HCEC 1CT (cell line): ENCODE results near the gene IGLL1.
A peak's percentile ranks its signal among the peaks of the same experiment; 100 is the strongest.
"Not testable (repeated sequence)": the region's sequence is repeated elsewhere in the genome, so short reads cannot be mapped to it uniquely, and the experiment has no call there.

ENCODE experiments used
- DNase-seq: peaks from one replicate; pipeline ENCODE4 v3.0.0-alpha.2; 2017

Gene IGLL1

GRCh38 chr22:23539839-23540198, 40.3 kb downstream of the IGLL1 start:
- not testable (repeated sequence) for DNase-seq

DNA sequence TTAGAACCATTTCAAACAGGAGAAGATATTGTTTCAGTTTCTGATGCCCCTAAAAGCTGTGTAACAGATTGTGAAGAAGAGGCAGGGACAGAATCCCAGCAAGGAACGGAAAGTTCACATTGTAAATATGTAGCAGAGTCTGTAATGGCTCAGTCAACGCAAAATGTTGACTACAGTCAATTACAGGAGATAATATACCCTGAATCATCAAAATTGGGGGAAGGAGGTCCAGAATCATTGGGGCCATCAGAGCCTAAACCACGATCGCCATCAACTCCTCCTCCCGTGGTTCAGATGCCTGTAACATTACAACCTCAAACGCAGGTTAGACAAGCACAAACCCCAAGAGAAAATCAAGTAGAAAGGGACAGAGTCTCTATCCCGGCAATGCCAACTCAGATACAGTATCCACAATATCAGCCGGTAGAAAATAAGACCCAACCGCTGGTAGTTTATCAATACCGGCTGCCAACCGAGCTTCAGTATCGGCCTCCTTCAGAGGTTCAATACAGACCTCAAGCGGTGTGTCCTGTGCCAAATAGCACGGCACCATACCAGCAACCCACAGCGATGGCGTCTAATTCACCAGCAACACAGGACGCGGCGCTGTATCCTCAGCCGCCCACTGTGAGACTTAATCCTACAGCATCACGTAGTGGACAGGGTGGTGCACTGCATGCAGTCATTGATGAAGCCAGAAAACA, 40.8 kb downstream of the IGLL1 start:
- DNase-seq: peak; percentile 56

- not testable (repeated sequence) for DNase-seq
Observed at GRCh38 chr22:23538696-23539030, 41.4 kb downstream of the IGLL1 start.

- not testable (repeated sequence) for DNase-seq
Observed at GRCh38 chr22:23537830-23538695, 42.0 kb downstream of the IGLL1 start.

DNA sequence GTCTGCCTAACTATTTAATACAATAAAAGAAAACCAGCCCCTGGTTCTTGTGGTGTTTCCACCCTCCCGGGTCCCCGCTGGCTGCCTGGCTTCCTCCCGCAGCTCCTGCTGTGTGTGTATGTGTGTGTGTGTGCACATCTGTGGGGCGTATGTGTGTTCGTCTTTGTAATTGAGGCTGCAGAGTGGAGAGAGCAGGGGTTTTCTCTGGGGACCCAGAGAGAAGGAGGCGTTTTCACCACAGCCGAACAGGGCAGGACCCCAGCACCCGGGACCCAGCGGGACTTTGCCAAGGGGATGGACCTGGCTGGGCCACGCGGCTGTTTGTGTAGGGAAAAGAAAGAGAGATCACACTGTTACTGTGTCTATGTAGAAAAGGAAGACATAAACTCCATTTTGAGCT, 42.7 kb downstream of the IGLL1 start:
- no peak for DNase-seq

DNA sequence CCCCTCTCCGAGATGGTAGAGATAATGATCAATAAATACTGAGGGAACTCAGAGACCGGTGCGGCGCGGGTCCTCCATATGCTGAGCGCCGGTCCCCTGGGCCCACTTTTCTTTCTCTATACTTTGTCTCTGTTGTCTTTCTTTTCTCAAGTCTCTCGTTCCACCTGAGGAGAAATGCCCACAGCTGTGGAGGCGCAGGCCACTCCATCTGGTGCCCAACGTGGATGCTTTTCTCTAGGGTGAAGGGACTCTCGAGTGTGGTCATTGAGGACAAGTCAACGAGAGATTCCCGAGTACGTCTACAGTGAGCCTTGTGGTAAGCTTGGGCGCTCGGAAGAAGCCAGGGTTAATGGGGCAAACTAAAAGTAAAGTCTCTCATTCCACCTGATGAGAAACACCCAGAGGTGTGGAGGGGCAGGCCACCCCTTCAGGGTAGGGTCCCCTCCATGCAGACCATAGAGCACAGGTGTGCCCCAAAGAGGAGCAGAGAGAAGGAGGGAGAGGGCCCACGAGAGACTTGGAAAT, 43.2 kb downstream of the IGLL1 start:
- no peak for DNase-seq

DNA sequence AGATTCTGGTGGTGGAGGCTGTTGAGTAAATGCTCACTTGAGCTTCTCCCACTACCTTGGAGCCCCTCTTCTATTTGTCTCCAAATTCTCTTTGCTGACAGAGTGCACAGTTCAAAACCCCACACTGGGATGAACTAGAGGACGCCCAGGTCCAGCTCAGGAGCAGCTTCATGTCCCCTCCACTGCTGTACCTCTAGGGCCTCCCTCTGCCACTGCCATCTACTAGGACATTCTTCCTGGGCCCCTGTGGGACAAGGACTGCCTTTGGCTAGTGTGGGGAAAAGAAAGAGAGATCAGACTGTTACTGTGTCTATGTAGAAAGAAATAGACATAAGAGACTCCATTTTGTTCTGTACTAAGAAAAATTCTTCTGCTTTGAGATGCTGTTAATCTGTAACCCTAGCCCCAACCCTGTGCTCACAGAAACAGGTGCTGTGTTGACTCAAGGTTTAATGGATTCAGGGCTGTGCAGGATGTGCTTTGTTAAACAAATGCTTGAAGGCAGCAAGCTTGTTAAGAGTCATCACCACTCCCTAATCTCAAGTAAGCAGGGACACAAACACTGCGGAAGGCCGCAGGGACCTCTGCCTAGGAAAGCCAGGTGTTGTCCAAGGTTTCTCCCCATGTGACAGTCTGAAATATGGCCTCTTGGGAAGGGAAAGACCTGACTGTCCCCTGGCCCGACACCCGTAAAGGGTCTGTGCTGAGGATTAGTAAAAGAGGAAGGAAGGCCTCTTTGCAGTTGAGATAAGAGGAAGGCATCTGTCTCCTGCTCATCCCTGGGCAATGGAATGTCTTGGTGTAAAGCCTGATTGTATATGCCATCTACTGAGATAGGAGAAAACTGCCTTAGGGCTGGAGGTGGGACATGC, 44.1 kb downstream of the IGLL1 start:
- DNase-seq: not testable (repeated sequence)

DNA sequence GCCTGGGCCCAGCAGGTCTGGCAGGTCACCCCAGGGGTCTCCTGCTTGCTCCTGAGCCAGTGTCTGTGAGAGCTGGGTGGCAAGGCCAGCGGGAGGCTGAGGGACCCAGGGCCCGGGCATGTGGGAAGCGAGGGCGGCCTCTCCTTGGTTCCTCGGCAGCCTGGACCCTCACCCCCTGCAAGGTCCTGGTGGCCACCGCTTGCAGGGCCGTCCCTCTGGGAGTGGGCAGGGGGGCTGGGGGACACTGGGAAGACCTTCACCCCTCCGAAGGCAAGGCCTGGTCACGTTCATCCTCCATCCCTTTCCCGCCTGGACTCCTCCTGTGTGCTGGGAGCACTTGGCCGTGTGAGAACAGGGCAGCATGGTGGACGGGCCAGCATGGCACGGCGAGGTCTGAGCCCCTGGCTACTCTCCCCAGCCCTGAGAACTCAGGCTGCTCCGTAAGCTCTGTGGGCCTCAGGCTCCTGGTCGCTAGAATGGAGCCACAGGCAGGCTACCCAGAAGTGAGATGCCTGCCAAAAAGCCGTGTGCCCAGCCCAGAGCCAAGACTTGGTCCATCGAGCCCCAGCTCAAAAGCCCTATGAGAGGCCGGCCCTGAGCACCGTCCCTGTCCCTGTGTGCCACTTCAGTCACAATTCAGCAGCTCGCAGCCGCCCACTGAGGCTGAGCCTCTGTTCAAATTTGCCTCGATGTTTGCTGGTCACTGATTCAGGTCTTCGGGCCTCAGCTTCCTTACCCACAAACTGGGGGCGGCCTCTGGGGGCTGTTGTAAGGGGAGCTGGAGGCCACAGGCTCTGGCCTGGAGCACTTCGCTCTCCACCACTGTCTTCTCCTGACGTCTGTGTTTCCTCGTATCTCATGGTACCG, 45.0 kb downstream of the IGLL1 start:
- no peak for DNase-seq

- DNase-seq: no peak
Observed at GRCh38 chr22:23534201-23534850, 45.8 kb downstream of the IGLL1 start.

DNA sequence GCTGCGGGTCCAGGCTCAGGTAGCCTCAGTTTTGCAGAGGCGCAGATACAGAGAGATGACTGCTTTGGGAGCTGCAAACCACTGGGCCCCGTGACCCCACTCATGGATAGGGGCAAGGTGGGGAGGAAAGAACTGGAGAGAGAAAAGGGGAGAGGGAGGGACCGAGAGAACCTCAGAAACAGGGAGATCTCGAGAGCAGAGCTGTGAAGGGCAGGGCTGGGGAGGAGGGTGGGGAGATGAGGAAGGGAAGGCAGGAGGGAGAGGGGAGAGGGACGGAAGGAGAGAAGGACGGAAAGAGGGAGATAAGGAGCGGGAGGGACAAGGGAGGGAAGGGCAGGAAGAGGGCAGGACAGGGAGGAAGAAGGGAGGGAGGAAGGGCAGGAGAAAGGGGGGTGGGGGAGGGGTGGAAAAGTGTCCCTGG, 46.3 kb downstream of the IGLL1 start:
- DNase-seq: no peak

DNA sequence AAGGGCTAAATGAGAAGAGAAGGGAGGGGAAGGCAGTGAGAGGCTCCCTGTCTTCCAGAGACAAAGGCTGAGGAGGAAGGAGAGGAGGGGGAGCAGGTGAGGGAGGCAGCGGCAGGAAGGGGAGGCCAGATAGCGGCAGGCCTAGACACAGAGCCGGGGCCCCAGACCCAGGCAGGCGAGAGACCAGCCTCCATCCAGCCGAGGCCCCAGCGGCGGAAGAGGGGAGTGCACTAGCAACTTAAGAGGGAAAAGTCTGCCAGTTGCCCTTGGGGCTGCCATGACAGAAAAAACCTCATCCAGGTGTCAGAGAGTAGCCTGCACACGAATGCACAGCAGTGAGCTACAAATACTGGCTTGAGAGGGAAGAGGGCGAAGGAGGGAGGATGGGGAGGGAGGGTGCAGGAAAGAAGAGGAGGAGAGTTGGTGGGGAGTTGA, 46.7 kb downstream of the IGLL1 start:
- DNase-seq: no peak

GRCh38 chr22:23532731-23533130, 47.4 kb downstream of the IGLL1 start:
- DNase-seq: no peak

DNA sequence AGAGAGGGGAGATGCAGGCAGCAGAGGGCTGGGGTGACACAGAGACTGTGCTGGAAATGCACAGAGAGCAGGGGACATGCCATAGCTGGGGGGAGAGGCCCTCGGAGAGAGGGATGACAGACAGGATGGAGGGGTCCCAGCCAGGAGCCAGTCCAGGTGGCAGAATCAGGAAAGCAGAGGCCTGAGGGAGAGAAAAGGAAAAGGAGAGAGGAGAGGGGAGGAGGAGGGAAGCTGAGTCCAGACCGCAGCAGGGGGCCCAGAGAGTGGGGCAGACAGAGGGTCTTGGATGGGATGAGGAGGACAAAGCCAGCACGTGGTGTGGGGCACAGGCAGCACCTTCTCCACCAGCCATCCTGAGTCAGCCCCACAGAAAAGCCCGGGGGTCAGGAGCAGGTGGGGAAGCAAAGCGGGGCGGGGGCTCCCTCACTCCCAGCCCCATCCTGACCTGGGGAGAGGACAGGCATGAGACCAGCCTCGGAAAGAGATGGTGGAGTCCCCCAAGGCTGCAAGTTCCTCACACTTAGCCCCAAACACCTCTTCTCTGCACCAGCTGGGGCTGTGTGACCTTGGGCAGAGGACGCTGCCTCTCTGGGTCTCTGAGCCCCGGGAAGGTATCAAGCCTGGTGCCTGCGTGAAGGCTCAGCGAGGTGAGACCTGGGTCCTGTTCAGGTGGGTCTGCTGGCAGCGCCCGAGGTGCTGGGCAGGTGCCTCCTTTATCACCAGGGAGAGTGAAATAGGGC, 48.0 kb downstream of the IGLL1 start:
- no peak for DNase-seq

GRCh38 chr22:23531283-23531956, 48.7 kb downstream of the IGLL1 start:
- DNase-seq: no peak

GRCh38 chr22:23530766-23531282, 49.3 kb downstream of the IGLL1 start:
- DNase-seq: no peak

GRCh38 chr22:23530106-23530505, 50.0 kb downstream of the IGLL1 start:
- no peak for DNase-seq

DNA sequence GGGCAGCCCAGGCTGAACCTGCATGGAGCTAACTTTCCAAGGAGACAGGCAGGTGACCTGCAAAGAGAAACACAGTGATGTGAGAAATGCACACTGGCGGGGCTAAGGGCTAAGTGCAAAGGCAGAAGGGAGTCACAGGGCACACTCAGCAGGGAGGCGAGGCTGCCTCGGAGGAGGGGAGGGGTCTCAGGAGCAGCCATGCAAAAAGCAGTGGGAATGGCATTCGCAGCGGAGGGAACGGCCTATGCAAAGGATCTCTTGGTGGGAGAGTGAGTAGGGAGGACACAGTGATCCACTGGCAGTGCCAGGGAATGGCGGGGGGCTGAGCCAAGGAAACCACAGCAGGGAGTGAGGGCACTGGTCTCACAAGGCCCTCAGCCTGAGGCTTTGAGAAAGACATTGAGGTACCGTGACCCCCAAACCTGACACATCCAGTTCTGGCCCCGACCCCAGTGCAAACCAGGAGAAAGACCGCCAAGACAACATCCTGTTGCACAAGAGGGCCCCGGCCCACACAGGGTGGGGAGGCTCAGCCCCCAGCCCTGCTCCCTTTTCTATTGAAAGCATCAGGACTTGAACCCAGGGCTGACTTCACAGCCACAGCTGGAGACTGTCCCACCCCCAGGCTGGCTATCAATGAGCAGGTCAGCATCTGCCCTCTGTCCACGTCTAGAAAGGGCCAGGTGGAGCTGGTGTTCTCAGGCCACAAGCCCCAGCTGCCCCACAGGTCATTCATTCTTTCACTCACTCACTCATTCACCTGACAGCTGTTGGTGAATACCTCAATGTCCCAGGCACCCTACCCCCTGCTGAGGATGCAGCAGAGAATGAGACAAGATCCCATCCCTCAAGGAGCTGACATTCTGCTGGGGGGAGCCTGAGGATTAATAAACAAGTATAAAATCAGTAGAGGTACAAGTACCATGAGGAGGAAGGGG, 50.7 kb downstream of the IGLL1 start:
- DNase-seq: no peak

DNA sequence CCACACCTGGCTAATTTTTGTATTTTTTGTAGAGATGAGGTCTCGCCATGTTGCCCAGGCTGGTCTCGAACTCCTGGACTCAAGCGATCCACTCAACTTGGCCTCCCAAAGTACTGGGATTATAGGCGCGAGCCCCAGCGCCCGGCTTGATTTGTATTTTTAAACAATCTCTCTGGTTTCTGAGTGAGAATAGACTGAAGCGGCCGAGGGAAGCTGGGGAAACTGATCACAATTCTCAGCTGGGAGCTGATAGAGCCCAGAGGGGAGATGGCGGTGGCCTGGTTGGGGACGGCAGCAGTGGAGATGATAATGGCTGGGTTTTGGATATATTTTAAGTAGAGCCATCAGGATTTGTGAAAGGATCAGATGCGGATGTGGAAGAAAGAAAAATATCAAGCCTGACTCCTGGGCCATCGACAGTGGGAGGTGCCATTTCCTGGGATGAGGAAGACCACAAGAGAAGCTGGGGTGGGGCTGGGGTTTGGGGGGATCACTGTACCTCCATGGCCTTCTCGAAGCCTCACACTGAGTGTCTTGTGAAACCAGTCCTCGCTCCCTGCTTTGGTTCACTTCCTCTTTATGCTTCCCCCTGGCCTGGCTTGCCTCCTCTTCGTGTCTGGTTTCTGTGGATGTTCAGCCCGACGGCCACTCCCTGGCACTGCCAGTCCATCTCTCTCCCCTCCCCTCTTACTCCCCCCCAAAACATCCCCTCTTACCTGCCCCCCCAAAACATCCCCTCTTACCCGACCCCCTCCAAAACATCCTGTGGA, 51.9 kb downstream of the IGLL1 start:
- DNase-seq: no peak
